CD14-positive monocyte (primary cell): ENCODE results near the gene GTF2F2. TPM values are rescaled to one million over a fixed set of nuclear protein-coding genes. Genes with fewer than 3 reads are reported as not detected.

Source experiments
- DNase-seq, 3 donors: peaks; one replicate each; pipeline ENCODE4 v3.0.0-alpha.2; 2011 to 2022
- H2AFZ ChIP-seq: 2 replicates; pipeline ENCODE4 v1.6.0; 2012; ENCODE audit warnings: mild to moderate bottlenecking, low read depth, low read length, inconsistent platforms; ENCODE audit not compliant: insufficient read depth, poor library complexity, severe bottlenecking
- H3K27ac ChIP-seq, 2 donors: 1 replicate in 1 of 2; 2 replicates in 1 of 2; pipeline ENCODE4 v1.5.1; 2012 to 2013; ENCODE audit warnings: low read length in 2 of 2, control low read depth in 1 of 2, inconsistent platforms in 1 of 2, low read depth in 1 of 2, mild to moderate bottlenecking in 1 of 2
- H3K27me3 ChIP-seq, 2 donors: one replicate each; pipeline versions ENCODE4 v1.6.0 to v1.6.1; 2011 to 2013; ENCODE audit warnings: low read length in 2 of 2; ENCODE audit not compliant: control insufficient read depth in 2 of 2, insufficient read depth in 2 of 2
- H3K36me3 ChIP-seq, 2 donors: replicated peaks in 1 of 2; 1 replicate in 1 of 2; 2 replicates in 1 of 2; pipeline versions ENCODE4 v1.5.1 to v1.6.1; 2012 to 2013; ENCODE audit warnings: low read length in 2 of 2, control low read depth in 1 of 2, inconsistent platforms in 1 of 2, mild to moderate bottlenecking in 1 of 2; ENCODE audit not compliant: insufficient read depth in 2 of 2, control insufficient read depth in 1 of 2
- H3K4me1 ChIP-seq, 2 donors: 1 replicate in 1 of 2; 2 replicates in 1 of 2; pipeline versions ENCODE4 v1.5.1 to v1.6.1; 2012 to 2013; ENCODE audit warnings: low read length in 2 of 2, control low read depth in 1 of 2, inconsistent platforms in 1 of 2, mild to moderate bottlenecking in 1 of 2, moderate library complexity in 1 of 2; ENCODE audit not compliant: insufficient read depth in 2 of 2, control insufficient read depth in 1 of 2
- H3K4me2 ChIP-seq: replicated peaks from 2 replicates; pipeline ENCODE3; 2012; ENCODE audit warnings: low read length, moderate library complexity, mild to moderate bottlenecking; ENCODE audit not compliant: poor library complexity, severe bottlenecking; ENCODE audit errors: extremely low read depth
- H3K4me3 ChIP-seq, 3 experiments: fragments of 200-600 bp in 1 of 3; sonication (generic) in 1 of 3; replicated peaks in 1 of 3; 1 replicate in 2 of 3; 2 replicates in 1 of 3; pipeline ENCODE4 v1.5.1; 2011 to 2013; ENCODE audit warnings: low read length in 3 of 3, mild to moderate bottlenecking in 3 of 3, control low read depth in 2 of 3, low read depth in 2 of 3, inconsistent platforms in 1 of 3, moderate library complexity in 1 of 3
- H3K79me2 ChIP-seq: 2 replicates; pipeline ENCODE4 v1.6.0; 2012; ENCODE audit warnings: mild to moderate bottlenecking, control low read depth, inconsistent platforms, low read length, moderate library complexity; ENCODE audit not compliant: insufficient read depth
- H3K9ac ChIP-seq: 2 replicates; pipeline ENCODE4 v1.6.0; 2017; ENCODE audit warnings: low read length, mild to moderate bottlenecking; ENCODE audit not compliant: insufficient read depth, poor library complexity, severe bottlenecking
- H3K9me3 ChIP-seq, 2 donors: replicated peaks in 1 of 2; 1 replicate in 1 of 2; 2 replicates in 1 of 2; pipeline versions ENCODE4 v1.5.1 to v1.6.1; 2012 to 2013; ENCODE audit warnings: low read length in 2 of 2, control low read depth in 1 of 2; ENCODE audit not compliant: control insufficient read depth in 1 of 2, insufficient read depth in 1 of 2
- H4K20me1 ChIP-seq: 2 replicates; pipeline ENCODE4 v1.6.0; 2012; ENCODE audit warnings: mild to moderate bottlenecking, low read length, control low read depth, moderate library complexity; ENCODE audit not compliant: insufficient read depth
- H3K27ac Mint-ChIP-seq, 7 donors: one replicate each; pipeline ENCODE4 v1.8.0; 2020; ENCODE audit warnings: mild to moderate bottlenecking in 7 of 7, mixed read lengths in 7 of 7, moderate library complexity in 6 of 7, inconsistent platforms in 2 of 7
- H3K27me3 Mint-ChIP-seq, 3 donors: one replicate each; pipeline ENCODE4 v1.8.0; 2021 to 2022; ENCODE audit warnings: low read depth in 3 of 3, mild to moderate bottlenecking in 3 of 3, mixed read lengths in 3 of 3, moderate library complexity in 3 of 3, inconsistent platforms in 1 of 3
- H3K36me3 Mint-ChIP-seq, 2 donors: one replicate each; pipeline ENCODE4 v1.8.0; 2020; ENCODE audit warnings: mixed read lengths in 2 of 2, inconsistent platforms in 1 of 2, mild to moderate bottlenecking in 1 of 2
- H3K4me1 Mint-ChIP-seq: one replicate; pipeline ENCODE4 v1.8.0; 2020; ENCODE audit warnings: mild to moderate bottlenecking, mixed read lengths
- H3K4me3 Mint-ChIP-seq, 2 donors: one replicate each; pipeline ENCODE4 v1.8.0; 2020; ENCODE audit warnings: mild to moderate bottlenecking in 2 of 2, mixed read lengths in 2 of 2, moderate library complexity in 1 of 2
- H3K9me3 Mint-ChIP-seq, 7 donors: one replicate each; pipeline ENCODE4 v1.8.0; 2020 to 2022; ENCODE audit warnings: mixed read lengths in 7 of 7, mild to moderate bottlenecking in 6 of 7, moderate library complexity in 6 of 7, inconsistent platforms in 2 of 7
- WGBS: methylation state at CpG from one replicate; pipeline ENCODE4 v1.1.5; 2013; ENCODE audit warnings: missing lambda C conversion rate; ENCODE audit not compliant: insufficient coverage; 5-methylcytosine and 5-hydroxymethylcytosine counted together
- intact Hi-C, 2 donors: fragments of 100-400 bp; cut with micrococcal nuclease; formaldehyde crosslinking; loops; one replicate each; pipeline versions ENCODE4 v1.15.0 to v1.15.1; 2023
- polyA plus RNA-seq, 3 donors: library from polyadenylated mRNA; depleted of rRNA in 1 of 3; unstranded in 2 of 3; stranded (reverse) in 1 of 3; fragments of 300-500 nt in 2 of 3; fragments of >200 nt in 1 of 3; fragmentation: Illumina TruSeq in 2 of 3; gene quantifications; 1 replicate in 2 of 3; 2 replicates in 1 of 3; pipeline ENCODE4 v1.2.3, GENCODE V29; 2012 to 2021
- TF ChIP-seq, protein P1 (sequence below): fragments of 200-600 bp; IDR thresholded peaks from one replicate; pipeline ENCODE4 v1.8.0; 2022; ENCODE audit warnings: antibody characterized with exemption, mild to moderate bottlenecking

GTF2F2 gene
- polyA plus RNA-seq, 3 donors = 8.1 to 10.4 (median 8.5) TPM

DNA sequence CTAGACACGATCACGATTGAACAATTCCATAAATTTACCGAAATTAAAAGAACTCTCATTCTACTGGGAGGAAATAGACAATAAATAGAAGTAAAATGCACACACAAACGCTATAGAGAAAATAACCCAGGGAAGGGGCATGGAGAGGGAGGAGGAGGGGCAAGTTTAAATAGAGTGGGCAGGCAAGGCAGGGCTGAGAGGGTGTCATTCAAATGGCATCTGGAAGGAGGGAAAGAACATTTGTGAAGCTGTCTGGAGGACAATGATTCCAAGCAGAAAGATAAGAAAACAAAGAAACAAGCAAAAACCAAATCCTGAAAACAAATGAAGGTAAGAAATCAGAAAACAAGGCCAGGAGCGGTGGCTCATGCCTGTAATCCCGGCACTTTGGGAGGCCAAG, 45.6 kb upstream of the GTF2F2 start:
- Mint-ChIP-seq H3K9me3 (no peaks in the 10 kb centered on the region), H3K27ac (peak overlapping the region in 1 of 7 donors; percentile 34), H3K4me3 (no peak overlapping the region), H3K27me3 (peaks cover 2 to 6% (median 3%) of the 10 kb centered on the region in 3 donors), H3K36me3 (no peaks in the 10 kb centered on the region), H3K4me1 (no peaks in the 10 kb centered on the region)
- Histone ChIP-seq H3K79me2 (no peaks in the 10 kb centered on the region), H3K36me3 (no peaks in the 10 kb centered on the region), H3K27ac (no peak overlapping the region), H3K9ac (no peak overlapping the region), H3K4me3 (no peak overlapping the region), H4K20me1 (no peaks in the 10 kb centered on the region), H3K27me3 (no peaks in the 10 kb centered on the region), H2AFZ (no peak overlapping the region), H3K9me3 (no peaks in the 10 kb centered on the region), H3K4me2 (no peak overlapping the region), H3K4me1 (no peaks in the 10 kb centered on the region)
- intact Hi-C loops = no loop called here
- TF ChIP-seq, protein P1, sequence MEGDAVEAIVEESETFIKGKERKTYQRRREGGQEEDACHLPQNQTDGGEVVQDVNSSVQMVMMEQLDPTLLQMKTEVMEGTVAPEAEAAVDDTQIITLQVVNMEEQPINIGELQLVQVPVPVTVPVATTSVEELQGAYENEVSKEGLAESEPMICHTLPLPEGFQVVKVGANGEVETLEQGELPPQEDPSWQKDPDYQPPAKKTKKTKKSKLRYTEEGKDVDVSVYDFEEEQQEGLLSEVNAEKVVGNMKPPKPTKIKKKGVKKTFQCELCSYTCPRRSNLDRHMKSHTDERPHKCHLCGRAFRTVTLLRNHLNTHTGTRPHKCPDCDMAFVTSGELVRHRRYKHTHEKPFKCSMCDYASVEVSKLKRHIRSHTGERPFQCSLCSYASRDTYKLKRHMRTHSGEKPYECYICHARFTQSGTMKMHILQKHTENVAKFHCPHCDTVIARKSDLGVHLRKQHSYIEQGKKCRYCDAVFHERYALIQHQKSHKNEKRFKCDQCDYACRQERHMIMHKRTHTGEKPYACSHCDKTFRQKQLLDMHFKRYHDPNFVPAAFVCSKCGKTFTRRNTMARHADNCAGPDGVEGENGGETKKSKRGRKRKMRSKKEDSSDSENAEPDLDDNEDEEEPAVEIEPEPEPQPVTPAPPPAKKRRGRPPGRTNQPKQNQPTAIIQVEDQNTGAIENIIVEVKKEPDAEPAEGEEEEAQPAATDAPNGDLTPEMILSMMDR = no peak
- WGBS = 100% methylated on average over 3 of the region's 6 CpGs
- no peak for DNase-seq

DNA sequence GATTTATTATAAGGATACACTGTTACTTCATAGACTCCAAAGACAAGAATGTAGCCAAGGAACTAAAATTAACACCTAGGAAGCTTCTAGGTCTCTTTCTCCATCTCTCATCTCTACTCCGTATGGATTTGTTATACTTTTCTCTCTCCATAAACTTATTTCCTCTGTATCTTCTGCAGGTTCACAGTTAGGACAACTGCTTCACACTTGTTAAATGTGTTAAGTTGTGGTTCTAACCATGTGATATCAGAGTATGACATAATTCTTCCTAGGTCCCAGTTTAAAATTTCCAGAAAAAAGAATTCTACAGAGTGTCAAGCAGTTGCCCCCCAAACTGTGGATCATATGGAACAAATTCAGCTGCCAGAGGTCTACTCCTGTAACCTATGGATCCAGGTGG, 42.3 kb upstream of the GTF2F2 start:
- no peaks in the 10 kb centered on the region for H3K4me1 ChIP-seq
- no peaks in the 10 kb centered on the region for H3K9me3 ChIP-seq
- no peaks in the 10 kb centered on the region for H4K20me1 ChIP-seq
- no peak overlapping the region for H3K27ac Mint-ChIP-seq
- DNase-seq = no peak
- no CpG with 5 or more reads among the region's 1 CpG for WGBS
- H3K4me1 Mint-ChIP-seq = no peaks in the 10 kb centered on the region
- H2AFZ ChIP-seq = no peak overlapping the region
- no peak overlapping the region for H3K4me2 ChIP-seq
- intact Hi-C loops = no loop called here
- no peak overlapping the region for H3K9ac ChIP-seq
- H3K4me3 ChIP-seq = no peak overlapping the region
- no peaks in the 10 kb centered on the region for H3K36me3 ChIP-seq
- TF ChIP-seq, protein P1 = no peak
- no peaks in the 10 kb centered on the region for H3K9me3 Mint-ChIP-seq
- H3K27me3 ChIP-seq = no peaks in the 10 kb centered on the region
- H3K79me2 ChIP-seq = no peaks in the 10 kb centered on the region
- H3K27me3 Mint-ChIP-seq = peaks cover 4 to 6% (median 4%) of the 10 kb centered on the region in 3 donors
- H3K27ac ChIP-seq = no peak overlapping the region
- H3K4me3 Mint-ChIP-seq = no peak overlapping the region
- no peaks in the 10 kb centered on the region for H3K36me3 Mint-ChIP-seq
